ENCODE measurements around the gene NDUFA13.

- TF ChIP-seq CTCF (conservative IDR thresholded peaks at IDR 0.05; ENCODE audit: low read length) (no peak), EZH2phosphoT487 (IDR thresholded peaks at IDR 0.05; ENCODE audit: borderline replicate concordance) (no peak)
Measured at GRCh38 chr19:19498255-19498991, 17.6 kb upstream of the NDUFA13 start.
